Measurements from ENCODE around the gene CIZ1. TPM values are rescaled to one million over a fixed set of nuclear protein-coding genes. Genes with fewer than 3 reads are reported as not detected.

The CIZ1 gene
- total and polyA plus RNA-seq, 10 of the 15 experiments (the other 5 are each of a cell fraction or from before 2014, with no cell fraction given) = 1.8 to 91.6 (median 35.4) TPM

DNA sequence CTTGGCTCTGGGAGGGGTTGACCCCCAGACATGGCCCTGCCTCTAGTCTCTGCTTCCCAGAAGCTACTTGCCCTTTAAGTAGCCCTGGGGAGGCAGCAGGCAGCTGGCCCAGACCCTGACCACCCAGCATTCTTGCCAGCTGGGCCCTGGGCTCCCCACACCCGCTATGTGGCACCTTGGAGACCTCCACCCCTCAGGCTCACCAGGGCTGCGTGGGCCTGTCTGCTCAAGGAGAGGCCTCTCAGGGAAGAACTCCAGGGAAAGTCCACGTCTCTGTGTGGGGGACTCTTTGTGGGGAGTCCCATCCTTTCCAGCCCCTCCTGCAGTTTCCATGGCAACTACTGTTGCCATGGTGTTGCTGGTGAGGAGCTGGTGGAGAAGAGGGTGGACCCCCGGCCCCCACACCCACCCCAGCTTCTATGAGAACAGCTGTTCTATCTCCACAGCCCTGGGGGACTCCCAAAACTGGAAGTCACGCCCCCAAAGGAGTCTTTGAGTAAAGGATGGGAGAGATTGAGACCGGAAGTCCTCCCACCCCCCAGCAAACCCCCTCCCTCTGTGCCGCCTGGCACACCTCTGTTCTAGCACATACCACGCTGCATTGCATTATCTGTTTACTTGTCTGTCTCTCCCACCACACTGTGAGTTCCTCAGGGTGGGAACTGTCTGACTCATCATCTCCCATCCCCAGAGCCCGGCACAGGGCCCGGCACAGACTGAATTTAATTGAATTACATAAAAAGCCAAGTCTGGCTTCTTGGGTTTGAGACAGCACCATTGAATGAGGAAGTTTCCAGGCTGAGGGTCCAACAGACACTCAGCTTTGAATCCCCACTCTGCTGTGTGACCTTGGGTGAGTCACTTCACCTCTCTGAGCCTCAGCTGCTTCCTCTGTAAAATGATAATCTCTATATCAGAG, 24.4 kb upstream of the CIZ1 start (continued):
- TF ChIP-seq ZBTB4 (CRISPR knock-in tag; IDR thresholded peaks at IDR 0.05) (no peak), KLF5 (IDR thresholded peaks at IDR 0.05; ENCODE audit: partially characterized antibody) (no peak), SIX5 (IDR thresholded peaks at IDR 0.05; ENCODE audit: low read depth, low read length, severe bottlenecking) (no peak), RB1 (IDR thresholded peaks at IDR 0.05; ENCODE audit: borderline replicate concordance) (no peak), MEF2A (IDR thresholded peaks at IDR 0.05; ENCODE audit: insufficient read depth, low read depth, low read length) (no peak), POU2F2 (IDR thresholded peaks at IDR 0.05; ENCODE audit: borderline replicate concordance, low read depth, low read length) (no peak), RELB (IDR thresholded peaks at IDR 0.05; ENCODE audit: low read depth) (no peak), FOXM1 (IDR thresholded peaks at IDR 0.05; ENCODE audit: low read depth, low read length) (no peak), RAD51 (IDR thresholded peaks at IDR 0.05) (no peak), RFX5 (IDR thresholded peaks at IDR 0.05; ENCODE audit: low read depth, low read length) (no peak), CREM (IDR thresholded peaks at IDR 0.05; ENCODE audit: low read depth) (no peak), IRF5 (IDR thresholded peaks at IDR 0.05; ENCODE audit: borderline replicate concordance) (no peak), MYB (IDR thresholded peaks at IDR 0.05; ENCODE audit: borderline replicate concordance, low read depth, low read length) (no peak), TAF1 (IDR thresholded peaks at IDR 0.05; ENCODE audit: borderline replicate concordance, low read depth, low read length) (no peak)
- TF ChIP-seq, protein P1, sequence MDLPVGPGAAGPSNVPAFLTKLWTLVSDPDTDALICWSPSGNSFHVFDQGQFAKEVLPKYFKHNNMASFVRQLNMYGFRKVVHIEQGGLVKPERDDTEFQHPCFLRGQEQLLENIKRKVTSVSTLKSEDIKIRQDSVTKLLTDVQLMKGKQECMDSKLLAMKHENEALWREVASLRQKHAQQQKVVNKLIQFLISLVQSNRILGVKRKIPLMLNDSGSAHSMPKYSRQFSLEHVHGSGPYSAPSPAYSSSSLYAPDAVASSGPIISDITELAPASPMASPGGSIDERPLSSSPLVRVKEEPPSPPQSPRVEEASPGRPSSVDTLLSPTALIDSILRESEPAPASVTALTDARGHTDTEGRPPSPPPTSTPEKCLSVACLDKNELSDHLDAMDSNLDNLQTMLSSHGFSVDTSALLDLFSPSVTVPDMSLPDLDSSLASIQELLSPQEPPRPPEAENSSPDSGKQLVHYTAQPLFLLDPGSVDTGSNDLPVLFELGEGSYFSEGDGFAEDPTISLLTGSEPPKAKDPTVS (IDR thresholded peaks at IDR 0.05; ENCODE audit: low read depth, low read length) = no peak
- TF ChIP-seq, protein P2, sequence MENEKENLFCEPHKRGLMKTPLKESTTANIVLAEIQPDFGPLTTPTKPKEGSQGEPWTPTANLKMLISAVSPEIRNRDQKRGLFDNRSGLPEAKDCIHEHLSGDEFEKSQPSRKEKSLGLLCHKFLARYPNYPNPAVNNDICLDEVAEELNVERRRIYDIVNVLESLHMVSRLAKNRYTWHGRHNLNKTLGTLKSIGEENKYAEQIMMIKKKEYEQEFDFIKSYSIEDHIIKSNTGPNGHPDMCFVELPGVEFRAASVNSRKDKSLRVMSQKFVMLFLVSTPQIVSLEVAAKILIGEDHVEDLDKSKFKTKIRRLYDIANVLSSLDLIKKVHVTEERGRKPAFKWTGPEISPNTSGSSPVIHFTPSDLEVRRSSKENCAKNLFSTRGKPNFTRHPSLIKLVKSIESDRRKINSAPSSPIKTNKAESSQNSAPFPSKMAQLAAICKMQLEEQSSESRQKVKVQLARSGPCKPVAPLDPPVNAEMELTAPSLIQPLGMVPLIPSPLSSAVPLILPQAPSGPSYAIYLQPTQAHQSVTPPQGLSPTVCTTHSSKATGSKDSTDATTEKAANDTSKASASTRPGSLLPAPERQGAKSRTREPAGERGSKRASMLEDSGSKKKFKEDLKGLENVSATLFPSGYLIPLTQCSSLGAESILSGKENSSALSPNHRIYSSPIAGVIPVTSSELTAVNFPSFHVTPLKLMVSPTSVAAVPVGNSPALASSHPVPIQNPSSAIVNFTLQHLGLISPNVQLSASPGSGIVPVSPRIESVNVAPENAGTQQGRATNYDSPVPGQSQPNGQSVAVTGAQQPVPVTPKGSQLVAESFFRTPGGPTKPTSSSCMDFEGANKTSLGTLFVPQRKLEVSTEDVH (IDR thresholded peaks at IDR 0.05; ENCODE audit: low read depth, partially characterized antibody) = no peak
